Hematopoietic multipotent progenitor cell treated with erythropoietin and hydrocortisone succinate and interleukin-3 and kit ligand, for 8 days (in vitro differentiated cells): ENCODE data around the gene OR10A7.
"Not testable (repeated sequence)": the region's sequence is repeated elsewhere in the genome, so short reads cannot be mapped to it uniquely, and the experiment has no call there.

Source experiments
- DNase-seq: peaks from one replicate; pipeline ENCODE4 v3.0.0-alpha.2; 2015

OR10A7 gene, protein sequence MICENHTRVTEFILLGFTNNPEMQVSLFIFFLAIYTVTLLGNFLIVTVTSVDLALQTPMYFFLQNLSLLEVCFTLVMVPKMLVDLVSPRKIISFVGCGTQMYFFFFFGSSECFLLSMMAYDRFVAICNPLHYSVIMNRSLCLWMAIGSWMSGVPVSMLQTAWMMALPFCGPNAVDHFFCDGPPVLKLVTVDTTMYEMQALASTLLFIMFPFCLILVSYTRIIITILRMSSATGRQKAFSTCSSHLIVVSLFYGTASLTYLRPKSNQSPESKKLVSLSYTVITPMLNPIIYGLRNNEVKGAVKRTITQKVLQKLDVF

DNA sequence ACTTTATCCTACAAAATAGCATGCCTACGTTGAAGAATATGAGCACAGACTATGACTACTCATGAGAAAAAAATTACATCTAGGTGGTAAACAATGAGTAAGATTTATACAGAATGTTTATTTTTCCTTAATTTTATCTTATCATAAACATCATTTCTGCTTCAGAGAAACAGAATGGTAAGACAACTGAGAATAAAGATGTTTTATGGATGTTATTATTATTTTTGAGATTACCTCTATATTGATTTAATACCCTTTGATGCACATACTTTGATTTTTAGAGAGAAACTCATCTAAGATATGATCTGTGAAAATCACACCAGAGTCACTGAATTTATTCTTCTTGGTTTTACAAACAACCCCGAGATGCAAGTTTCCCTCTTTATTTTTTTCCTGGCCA is at the start of gene OR10A7:
Gene OR10A7, plus strand, starts transcription at position 301 of the 400 bp plus-strand sequence. Its CDS starts 0 bp downstream, at position 301.
- DNase-seq, result no peak

DNA sequence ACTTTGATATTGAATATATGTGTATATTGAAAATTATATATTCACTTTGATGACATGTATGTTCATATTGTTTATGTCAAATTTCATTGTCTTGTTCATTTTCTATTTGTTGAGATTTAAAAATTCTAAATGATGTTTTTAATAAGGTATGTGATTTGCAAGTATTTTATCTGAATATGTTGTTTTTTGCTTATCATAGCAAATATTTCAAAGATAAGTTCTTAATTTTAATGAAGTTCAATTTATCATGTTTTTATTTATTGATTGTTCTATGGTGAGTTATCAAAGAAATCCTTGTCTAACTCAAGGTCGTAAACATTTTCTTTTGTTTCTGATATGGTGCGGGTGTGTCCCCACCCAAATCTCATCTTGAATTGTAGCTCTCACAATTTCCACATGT is 49.4 kb upstream of the OR10A7 start:
- no peak for DNase-seq

DNA sequence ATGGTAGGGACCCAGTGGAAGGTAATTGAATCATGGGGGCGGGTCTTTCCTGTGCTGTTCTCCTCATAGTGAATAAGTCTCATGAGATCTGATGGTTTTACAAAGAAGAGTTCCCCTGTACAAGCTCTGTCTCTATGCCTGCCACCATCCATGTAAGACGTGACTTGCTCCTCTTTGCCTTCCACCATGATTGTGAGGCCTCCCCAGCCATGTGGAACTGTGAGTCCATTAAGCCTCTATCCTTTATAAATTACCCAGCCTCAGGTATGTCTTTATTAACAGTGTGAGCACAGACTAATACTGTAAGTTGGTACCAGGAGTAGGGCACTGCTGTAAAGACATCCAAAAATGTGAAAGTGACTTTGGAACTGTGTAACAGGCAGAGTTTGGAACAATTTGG is 49.0 kb upstream of the OR10A7 start:
- DNase-seq, result not testable (repeated sequence)

DNA sequence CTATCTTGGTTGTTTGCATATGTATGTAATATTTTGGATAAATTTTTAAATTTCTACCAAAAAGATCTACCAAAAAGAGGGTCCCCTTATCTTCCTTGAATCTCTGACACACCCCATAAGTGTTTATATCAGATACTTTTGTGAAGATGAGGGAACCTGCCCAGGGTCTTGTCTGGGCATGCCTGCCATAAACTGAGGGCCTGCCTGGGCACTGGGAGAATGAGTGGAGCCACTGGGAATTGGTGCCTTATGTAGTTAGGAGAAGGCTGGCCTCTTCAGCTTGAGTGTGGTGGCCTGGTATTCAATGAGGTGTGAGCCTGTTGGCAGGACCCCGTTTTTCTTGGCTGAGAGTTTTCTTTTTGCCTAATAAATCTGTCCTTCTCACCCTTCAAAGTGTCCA is 48.1 kb upstream of the OR10A7 start:
- DNase-seq, result no peak

DNA sequence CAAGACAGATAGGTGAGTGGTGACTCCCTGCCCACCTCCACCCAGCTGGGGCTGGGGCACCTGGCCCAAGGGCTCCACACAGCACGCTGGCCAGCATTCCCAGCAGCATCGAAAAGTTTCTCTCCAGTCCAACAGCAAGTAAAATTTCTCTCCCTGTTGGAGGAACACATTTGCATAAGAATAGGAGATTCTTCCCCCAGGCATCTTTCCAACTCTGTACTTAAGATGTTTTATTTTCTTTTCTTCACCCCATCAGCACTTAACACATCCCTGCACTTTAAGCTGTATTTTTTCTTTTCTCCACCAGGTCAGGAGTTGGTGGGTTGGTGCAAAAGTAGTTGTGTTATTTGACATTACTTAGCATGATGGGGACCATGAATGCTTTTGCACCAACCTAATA is 47.4 kb upstream of the OR10A7 start:
- no peak for DNase-seq

DNA sequence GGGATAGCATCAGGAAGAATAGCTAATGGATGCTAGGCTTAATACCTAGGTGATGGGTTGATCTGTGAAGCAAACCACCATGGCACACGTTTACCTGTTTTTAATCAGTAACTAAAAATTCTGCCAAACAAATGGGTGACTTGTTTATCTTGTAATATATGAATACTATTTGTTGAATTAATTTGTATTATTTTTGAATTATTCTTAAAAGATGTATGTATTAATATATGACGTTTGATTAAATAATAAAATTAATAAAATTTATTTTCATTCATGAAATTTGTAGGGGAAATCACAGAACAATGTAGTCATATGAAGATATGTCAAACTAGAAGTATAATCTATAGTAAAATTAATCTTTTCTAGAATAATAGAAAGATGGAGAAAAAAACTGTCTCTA is 32.3 kb upstream of the OR10A7 start:
- DNase-seq, result no peak

DNA sequence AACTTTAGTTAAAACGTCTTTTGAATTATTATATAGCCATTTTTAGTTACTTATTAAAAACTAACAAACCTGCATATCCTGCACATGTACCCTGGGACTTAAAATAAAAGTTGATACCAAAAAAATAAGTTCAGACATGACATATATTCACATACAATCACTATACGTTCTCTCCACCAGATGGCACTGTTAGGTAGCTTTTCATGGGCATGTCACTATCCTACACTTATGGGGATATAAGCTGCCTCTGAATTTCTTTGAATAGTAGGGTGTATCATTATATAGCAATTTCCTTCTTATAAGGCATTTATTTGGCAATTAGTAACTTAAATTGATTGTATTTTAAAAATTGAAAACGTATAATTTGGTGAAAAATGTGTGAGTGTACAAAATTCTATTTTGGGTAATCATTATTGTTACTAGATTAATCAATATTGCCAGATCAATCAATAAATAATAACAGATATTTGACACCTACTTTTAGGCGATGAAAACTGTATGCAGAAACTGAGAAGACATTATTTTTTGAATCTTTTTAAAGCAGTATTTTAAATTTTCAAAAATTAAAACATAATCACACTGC is 31.8 kb upstream of the OR10A7 start:
- DNase-seq, result peak; percentile 83

DNA sequence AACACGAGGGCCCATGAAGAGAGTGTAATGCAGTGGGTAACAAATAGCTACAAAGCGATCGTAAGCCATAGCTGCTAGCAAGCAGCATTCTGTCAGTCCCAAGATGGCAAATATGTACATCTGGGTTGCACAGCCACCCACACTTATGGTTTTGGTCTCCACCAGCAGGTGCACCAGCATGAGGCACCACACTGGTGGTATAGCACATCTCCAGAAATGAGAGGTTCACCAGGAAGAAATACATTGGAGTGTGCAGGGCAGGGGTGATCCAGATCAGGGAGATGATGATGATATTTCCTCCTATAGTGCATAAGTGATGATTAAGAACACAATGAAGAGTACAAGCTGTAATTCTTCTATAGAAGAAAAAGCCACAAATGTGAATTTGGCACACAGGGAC is 26.4 kb upstream of the OR10A7 start:
- DNase-seq, result no peak

DNA sequence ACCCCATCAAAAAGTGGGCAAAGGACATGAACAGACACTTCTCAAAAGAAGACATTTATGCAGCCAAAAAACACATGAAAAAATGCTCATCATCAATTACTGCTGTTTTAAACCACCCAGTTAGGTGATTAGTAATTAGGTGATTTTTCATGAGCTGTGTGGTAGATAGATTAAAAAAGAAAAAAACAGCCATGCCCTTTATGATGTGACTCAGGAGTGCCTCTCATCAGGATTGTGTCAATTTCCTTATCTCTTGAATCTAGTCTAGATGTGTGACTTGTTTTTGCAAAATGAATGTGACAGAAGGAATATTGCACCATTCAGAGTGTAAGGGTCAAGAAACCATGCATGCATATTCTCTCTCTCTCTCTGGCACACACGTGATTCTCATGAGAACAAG is 5.7 kb downstream of the OR10A7 start:
- no peak for DNase-seq

DNA sequence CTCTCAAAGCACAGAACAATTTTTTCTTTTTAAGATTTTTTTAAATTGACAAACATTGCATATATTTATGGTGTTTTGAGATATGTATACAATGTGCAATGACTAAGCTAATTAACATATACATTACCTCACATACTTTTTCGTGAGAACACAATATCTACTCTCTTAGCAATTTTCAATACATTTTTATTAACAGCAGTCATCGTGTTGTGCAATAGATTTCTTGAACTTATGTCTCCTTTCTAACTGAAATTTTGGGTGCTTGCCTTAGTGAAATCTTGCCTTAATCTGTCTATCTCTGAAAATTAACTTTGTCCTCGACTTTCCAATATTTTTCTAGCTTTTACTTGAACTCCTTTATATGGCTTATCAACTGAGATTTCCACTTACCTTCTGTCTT is 6.8 kb downstream of the OR10A7 start:
- no peak for DNase-seq

DNA sequence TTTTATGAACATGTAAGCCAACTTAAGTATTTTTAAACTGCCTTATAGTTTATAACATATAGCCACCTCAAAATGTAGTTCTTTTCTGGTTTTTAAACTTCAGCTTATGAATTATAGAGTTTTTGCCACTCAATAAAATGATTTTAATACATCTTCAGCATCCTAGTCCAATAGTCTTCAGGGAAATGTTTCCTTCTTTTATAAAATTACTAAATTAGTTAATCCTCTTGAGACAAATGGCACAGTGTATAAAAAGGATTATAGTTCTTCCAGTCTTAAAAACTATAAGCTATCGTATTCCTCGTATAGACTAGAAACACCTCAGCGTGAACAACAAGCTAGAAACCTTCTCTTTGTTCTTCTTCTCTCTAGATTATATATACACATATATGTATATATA is 23.5 kb downstream of the OR10A7 start, which contains the start of gene OR6C74:
Gene OR6C74, plus strand, starts transcription at position 301 of the 400 bp plus-strand sequence. CDS start 2,679 bp downstream, outside the sequence.
- DNase-seq, result no peak

DNA sequence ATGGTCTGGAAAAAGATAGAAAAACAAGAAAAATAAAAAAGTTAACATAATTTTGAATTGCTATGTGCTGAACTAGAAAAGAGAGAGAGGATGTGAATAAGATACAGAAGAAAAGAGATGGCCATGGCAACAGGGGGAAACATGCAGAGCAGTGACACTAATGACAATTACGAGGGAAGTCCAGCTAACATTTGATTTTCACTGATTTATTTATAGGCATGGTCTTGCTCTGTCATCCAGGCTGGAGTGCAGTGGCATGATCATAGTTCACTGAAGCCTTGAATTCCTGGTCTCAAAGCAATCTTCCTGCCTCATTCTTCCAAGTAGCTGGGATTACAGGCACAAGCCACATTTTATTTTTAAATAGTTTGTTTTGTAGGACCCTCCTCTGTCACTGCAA is 25.3 kb downstream of the OR10A7 start:
- no peak for DNase-seq

DNA sequence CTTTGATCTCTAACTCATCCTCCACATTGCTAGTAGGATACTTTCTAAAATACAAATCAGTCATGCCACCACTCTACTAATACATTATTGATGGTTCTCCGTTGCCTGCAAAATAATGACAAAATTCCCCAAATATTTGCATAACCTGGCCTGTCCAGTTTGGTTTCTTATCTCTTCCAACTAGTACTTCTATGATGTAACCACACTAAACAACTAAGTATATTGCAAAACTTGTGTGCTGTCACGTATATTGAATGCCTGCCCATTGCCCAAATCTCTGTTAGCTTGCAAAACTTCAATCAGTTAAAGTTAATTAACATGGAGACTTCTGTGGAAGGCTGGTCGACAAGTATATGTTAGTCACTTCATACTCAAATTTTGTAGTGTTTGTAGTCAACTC is 30.1 kb downstream of the OR10A7 start:
- no peak for DNase-seq

DNA sequence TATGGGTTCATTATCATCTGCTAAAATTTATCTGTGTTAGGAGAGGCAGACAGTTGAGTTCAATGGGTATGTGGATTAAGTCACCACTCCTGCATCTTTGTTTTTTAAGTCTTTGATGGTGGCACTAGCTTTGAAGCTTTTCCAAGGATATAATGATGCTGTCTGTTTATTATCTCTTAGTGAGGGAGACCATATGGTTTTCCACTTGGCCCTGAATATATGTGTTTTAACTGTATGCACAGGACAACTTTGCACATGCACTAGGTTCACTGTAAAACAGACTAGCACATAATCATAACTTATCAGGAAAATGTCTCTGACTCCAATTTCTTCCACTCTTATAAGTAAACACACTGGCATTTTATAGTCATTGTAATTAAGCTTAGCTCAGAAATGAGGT is 32.5 kb downstream of the OR10A7 start:
- no peak for DNase-seq

DNA sequence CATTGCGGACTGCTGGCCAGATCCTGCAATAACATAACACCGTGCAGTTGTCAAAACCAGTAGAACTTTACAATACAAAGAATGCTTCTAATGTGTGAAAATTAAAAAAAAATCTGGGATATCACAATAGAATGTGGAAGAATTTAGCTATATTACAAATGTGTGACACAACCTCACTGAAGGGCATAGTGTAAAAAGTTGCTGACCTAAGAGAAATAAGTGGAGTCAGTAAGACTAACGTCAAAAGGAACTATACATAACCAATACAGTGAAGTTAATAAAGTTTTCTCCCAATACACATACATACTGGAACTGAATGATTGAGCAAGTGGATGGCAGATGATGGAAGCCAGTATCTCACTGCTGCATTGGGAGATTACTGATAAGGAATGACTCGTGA is 36.0 kb downstream of the OR10A7 start:
- DNase-seq, result no peak

DNA sequence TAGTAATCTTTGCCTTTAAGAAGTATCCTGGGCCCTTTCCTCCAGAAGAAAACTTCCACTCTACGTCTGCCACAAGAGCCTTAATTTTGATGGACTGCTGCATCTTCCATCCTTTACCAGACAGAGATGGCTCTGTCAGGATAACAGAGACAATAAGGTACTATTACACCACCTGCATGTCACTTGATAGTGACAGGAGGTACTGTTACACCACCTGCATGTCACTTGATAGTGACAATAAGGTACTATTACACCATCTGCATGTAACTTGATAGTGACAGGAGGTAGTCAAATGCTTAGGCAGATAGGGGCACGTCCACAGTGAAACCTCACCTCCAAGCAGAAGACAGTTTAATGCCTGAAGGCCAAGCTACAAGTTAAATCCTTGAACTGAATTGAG is 37.5 kb downstream of the OR10A7 start:
- DNase-seq, result no peak
